Urinary bladder (tissue), 4 donors: ENCODE data around the gene MYO1F. TPM values are rescaled to one million over a fixed set of nuclear protein-coding genes. Genes with fewer than 3 reads are reported as not detected.
A peak's percentile ranks its signal among the peaks of the same experiment; 100 is the strongest.
"Not testable (repeated sequence)": the region's sequence is repeated elsewhere in the genome, so short reads cannot be mapped to it uniquely, and the experiment has no call there.

Experiments used
- DNase-seq: peaks from one replicate; pipeline ENCODE4 v3.0.0-alpha.2; 2015; ENCODE audit errors: extremely low spot score
- H3K27ac ChIP-seq: one replicate; pipeline ENCODE4 v1.5.1; 2013; ENCODE audit warnings: low read depth, mild to moderate bottlenecking, moderate library complexity
- H3K36me3 ChIP-seq: one replicate; pipeline ENCODE4 v1.6.1; 2013; ENCODE audit warnings: mild to moderate bottlenecking, moderate library complexity; ENCODE audit not compliant: insufficient read depth
- H3K4me1 ChIP-seq: one replicate; pipeline ENCODE4 v1.6.1; 2013; ENCODE audit warnings: mild to moderate bottlenecking, moderate library complexity; ENCODE audit not compliant: insufficient read depth
- H3K4me3 ChIP-seq: one replicate; pipeline ENCODE4 v1.5.1; 2013; ENCODE audit warnings: low read depth, low read length
- WGBS: extraction: QIAGEN DNeasy Blood & Tissue Kit; methylation state at CpG from one replicate; pipeline ENCODE4 v1.1.7; 2013; 5-methylcytosine and 5-hydroxymethylcytosine counted together
- polyA plus RNA-seq: library from polyadenylated mRNA; stranded (reverse); fragments of 200-250 nt; gene quantifications from one replicate; pipeline ENCODE4 v1.2.3, GENCODE V29; 2013
- total RNA-seq: library from RNA; depleted of rRNA; stranded (reverse); fragments of >200 nt; gene quantifications from one replicate; pipeline ENCODE4 v1.2.3, GENCODE V29; 2014
- donor health status: healthy with polysubstance abuse.
- donor health status: healthy.

MYO1F gene
- total and polyA plus RNA-seq, 2 donors, result 7.5 to 7.7 TPM

- no peak overlapping the region for H3K27ac ChIP-seq
- no peak overlapping the region for H3K4me3 ChIP-seq
- 80% methylated on average over 34 of the region's 34 CpGs for WGBS
- DNase-seq, result no peak
- H3K4me1 ChIP-seq, result no peaks in the 10 kb centered on the region
- no peaks in the 10 kb centered on the region for H3K36me3 ChIP-seq
Measured at GRCh38 chr19:8585894-8586750, 8.9 kb upstream of the MYO1F start.

GRCh38 chr19:8584965-8585893 is 8.0 kb upstream of the MYO1F start:
- H3K4me1 ChIP-seq, result no peaks in the 10 kb centered on the region
- H3K27ac ChIP-seq, result no peak overlapping the region
- no peaks in the 10 kb centered on the region for H3K36me3 ChIP-seq
- no peak for DNase-seq
- 87% methylated on average over 71 of the region's 71 CpGs for WGBS
- no peak overlapping the region for H3K4me3 ChIP-seq

- WGBS, result 5% methylated on average over 21 of the region's 21 CpGs
Measured at GRCh38 chr19:8580710-8581281, 3.6 kb upstream of the MYO1F start.

GRCh38 chr19:8578642-8579265 is 1.5 kb upstream of the MYO1F start:
- H3K27ac ChIP-seq, result no peak overlapping the region
- H3K36me3 ChIP-seq, result no peaks in the 10 kb centered on the region
- WGBS, result 20% methylated on average over 17 of the region's 17 CpGs
- H3K4me1 ChIP-seq, result no peaks in the 10 kb centered on the region
- no peak overlapping the region for H3K4me3 ChIP-seq
- no peak for DNase-seq

More at GRCh38 chr19:8580710-8581281, 3.6 kb upstream of the MYO1F start:
- Histone ChIP-seq H3K4me1 (no peaks in the 10 kb centered on the region), H3K4me3 (no peak overlapping the region), H3K36me3 (no peaks in the 10 kb centered on the region), H3K27ac (no peak overlapping the region)
- no peak for DNase-seq

GRCh38 chr19:8577741-8578140 is 499 bp upstream of the MYO1F start:
- DNase-seq, result no peak
- H3K4me1 ChIP-seq, result no peaks in the 10 kb centered on the region
- H3K4me3 ChIP-seq, result no peak overlapping the region
- WGBS, result 73% methylated on average over 4 of the region's 4 CpGs
- no peak overlapping the region for H3K27ac ChIP-seq
- H3K36me3 ChIP-seq, result no peaks in the 10 kb centered on the region

- Histone ChIP-seq H3K4me1 (no peaks in the 10 kb centered on the region), H3K4me3 (peak overlapping the region; percentile 36), H3K27ac (no peak overlapping the region), H3K36me3 (no peaks in the 10 kb centered on the region)
- no peak for DNase-seq
- WGBS, result 64% methylated on average over 19 of the region's 19 CpGs
Measured at GRCh38 chr19:8576273-8576993, 809 bp downstream of the MYO1F start.

GRCh38 chr19:8575467-8575997 is 1.7 kb downstream of the MYO1F start:
- no peaks in the 10 kb centered on the region for H3K36me3 ChIP-seq
- 26% methylated on average over 10 of the region's 10 CpGs for WGBS
- no peaks in the 10 kb centered on the region for H3K4me1 ChIP-seq
- no peak overlapping the region for H3K4me3 ChIP-seq
- no peak overlapping the region for H3K27ac ChIP-seq
- no peak for DNase-seq

GRCh38 chr19:8574619-8574922 is 2.7 kb downstream of the MYO1F start:
- H3K27ac ChIP-seq, H3K4me1 ChIP-seq, H3K4me3 ChIP-seq, H3K36me3 ChIP-seq, DNase-seq: not testable (repeated sequence)
- WGBS, result 89% methylated on average over 7 of the region's 7 CpGs

- Histone ChIP-seq H3K4me1 (no peaks in the 10 kb centered on the region), H3K4me3 (no peak overlapping the region), H3K27ac (no peak overlapping the region), H3K36me3 (no peaks in the 10 kb centered on the region)
- DNase-seq, result no peak
- WGBS, result 86% methylated on average over 7 of the region's 7 CpGs
Measured at GRCh38 chr19:8573316-8573715, 3.9 kb downstream of the MYO1F start.

- Histone ChIP-seq H3K27ac (no peak overlapping the region), H3K36me3 (no peaks in the 10 kb centered on the region), H3K4me3 (no peak overlapping the region), H3K4me1 (no peaks in the 10 kb centered on the region)
- 21% methylated on average over 5 of the region's 5 CpGs for WGBS
- no peak for DNase-seq
Measured at GRCh38 chr19:8571006-8571411, 6.2 kb downstream of the MYO1F start.

- Histone ChIP-seq H3K4me3 (no peak overlapping the region), H3K4me1 (no peaks in the 10 kb centered on the region), H3K36me3 (no peaks in the 10 kb centered on the region), H3K27ac (no peak overlapping the region)
- WGBS, result 67% methylated on average over 5 of the region's 5 CpGs
- no peak for DNase-seq
Measured at GRCh38 chr19:8569066-8569771, 8.0 kb downstream of the MYO1F start.

- WGBS, result 93% methylated on average over 15 of the region's 15 CpGs
- Histone ChIP-seq H3K4me3 (no peak overlapping the region), H3K36me3 (no peaks in the 10 kb centered on the region), H3K27ac (no peak overlapping the region), H3K4me1 (no peaks in the 10 kb centered on the region)
- DNase-seq, result no peak
Measured at GRCh38 chr19:8567522-8568172, 9.6 kb downstream of the MYO1F start.
